22Rv1 (cell line): Measurements from ENCODE around the gene ANGPTL4.

Experiments used
- H3K27ac ChIP-seq: fragments of 450-650 bp; 2 replicates; pipeline ENCODE4 v1.5.1; 2017
- ZFX ChIP-seq: fragments of 450-650 bp; IDR thresholded peaks from 2 replicates; pipeline ENCODE4 v1.6.1; 2017; ENCODE audit warnings: antibody characterized with exemption, borderline replicate concordance
- TF ChIP-seq, protein P1 (sequence below): fragments of 450-650 bp; IDR thresholded peaks from 2 replicates; pipeline ENCODE4 v1.5.1; 2017; ENCODE audit warnings: mild to moderate bottlenecking

ANGPTL4 gene

DNA sequence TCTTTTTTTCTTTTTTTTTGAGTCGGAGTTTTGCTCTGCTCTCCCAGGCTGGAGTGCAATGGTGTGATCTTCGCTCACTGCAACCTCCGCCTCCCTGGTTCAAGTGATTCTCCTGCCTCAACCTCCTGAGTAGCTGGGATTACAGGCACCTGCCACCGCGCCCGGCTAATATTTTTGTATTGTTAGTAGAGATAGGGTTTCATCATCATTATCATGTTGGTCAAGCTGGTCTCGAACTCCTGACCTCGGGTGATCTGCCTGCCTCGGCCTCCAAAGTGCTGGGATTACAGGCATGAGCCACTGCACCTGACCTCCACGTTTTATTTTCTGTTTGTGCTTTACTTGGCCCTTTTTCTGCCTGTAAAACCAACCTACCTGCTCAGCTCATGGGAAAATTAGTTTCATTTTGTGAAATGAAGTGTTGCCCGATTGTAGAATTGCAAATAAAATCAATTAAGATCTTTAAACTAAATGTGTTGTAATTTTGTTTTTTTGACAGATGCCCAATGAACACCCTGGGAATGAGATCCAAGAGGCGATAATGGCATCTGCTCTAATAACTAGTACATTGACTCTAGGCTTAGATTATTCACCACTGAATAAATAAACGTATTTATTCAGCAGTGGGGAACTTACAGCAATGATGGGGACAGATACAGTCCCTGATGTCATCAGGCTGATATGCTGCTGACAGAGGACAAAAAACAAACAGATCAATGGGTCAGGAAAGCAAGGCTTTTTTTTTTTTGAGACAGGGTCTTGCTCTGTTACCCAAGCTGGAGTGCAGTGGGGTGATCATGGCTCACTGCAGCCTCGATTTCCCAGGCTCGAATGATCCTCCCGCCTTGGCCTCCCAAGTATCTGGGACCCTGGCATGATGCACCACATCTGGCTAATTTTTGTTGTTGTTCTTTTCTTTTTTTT, 24.0 kb downstream of the ANGPTL4 start:
- peak overlapping the region; percentile 99 for H3K27ac ChIP-seq
- TF ChIP-seq, protein P1, sequence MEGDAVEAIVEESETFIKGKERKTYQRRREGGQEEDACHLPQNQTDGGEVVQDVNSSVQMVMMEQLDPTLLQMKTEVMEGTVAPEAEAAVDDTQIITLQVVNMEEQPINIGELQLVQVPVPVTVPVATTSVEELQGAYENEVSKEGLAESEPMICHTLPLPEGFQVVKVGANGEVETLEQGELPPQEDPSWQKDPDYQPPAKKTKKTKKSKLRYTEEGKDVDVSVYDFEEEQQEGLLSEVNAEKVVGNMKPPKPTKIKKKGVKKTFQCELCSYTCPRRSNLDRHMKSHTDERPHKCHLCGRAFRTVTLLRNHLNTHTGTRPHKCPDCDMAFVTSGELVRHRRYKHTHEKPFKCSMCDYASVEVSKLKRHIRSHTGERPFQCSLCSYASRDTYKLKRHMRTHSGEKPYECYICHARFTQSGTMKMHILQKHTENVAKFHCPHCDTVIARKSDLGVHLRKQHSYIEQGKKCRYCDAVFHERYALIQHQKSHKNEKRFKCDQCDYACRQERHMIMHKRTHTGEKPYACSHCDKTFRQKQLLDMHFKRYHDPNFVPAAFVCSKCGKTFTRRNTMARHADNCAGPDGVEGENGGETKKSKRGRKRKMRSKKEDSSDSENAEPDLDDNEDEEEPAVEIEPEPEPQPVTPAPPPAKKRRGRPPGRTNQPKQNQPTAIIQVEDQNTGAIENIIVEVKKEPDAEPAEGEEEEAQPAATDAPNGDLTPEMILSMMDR, result no peak
- TF ChIP-seq ZFX, result no peak

DNA sequence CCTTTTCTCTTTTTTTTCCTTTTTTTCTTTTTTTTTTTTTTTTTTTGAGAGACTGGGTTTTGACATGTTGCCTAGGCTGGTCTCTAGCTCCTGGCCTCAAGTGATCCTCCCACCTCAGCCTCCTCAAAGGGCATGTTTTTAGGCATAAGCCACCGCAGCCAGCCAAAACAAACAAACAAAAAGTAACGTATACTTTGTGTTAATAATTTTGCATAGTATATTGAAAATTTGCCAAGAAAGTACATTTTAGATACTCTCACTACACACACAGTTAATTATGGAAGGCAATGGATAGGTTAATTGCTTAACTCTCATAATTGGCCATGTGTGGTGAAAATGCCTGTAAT, 24.6 kb downstream of the ANGPTL4 start:
- TF ChIP-seq, protein P1, result no peak
- TF ChIP-seq ZFX, result no peak
- H3K27ac ChIP-seq, result peak overlapping the region; percentile 99

DNA sequence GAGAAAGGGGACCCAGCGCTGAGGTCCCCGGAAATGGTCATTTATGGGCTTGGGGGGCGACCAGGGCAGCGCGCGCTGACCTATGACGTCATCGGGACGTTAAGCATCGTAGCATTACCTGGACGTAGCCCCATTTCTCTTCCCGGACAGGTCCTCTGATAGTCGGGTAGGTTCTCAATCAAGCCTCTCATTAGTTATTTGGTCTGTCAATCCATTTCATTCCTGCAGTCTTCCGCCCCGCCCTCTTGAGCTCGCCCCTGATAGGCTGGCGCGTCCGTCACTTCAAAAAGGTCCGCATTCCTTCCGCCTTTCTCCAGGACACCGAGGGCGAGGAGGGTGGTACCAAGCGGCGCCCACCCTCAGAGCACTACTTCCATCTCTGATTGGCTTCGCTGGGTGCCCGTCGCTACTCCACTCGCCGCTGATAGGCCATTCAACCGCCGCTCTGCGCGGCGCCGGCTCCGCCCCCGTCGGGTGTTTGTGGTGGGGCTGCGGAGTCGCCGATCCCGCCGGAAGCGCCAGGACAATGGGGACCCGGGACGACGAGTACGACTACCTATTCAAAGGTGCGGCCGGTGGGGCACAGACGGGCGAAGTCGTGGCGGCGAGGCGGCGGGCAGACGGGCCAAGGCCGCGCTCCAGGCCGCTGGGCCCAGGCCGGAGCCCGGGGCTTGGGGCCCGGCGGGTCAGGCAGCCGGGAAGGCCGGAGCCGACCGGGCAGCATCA, 26.1 kb downstream of the ANGPTL4 start, which contains the start of gene RAB11B:
Gene RAB11B (plus strand): TSS at position 470 of the 726 bp plus-strand sequence. CDS start 57 bp downstream, at position 527.
- peak within 1 kb of the TSS; percentile 99 for H3K27ac ChIP-seq
- TF ChIP-seq, protein P1, result no peak
- no peak for TF ChIP-seq ZFX

DNA sequence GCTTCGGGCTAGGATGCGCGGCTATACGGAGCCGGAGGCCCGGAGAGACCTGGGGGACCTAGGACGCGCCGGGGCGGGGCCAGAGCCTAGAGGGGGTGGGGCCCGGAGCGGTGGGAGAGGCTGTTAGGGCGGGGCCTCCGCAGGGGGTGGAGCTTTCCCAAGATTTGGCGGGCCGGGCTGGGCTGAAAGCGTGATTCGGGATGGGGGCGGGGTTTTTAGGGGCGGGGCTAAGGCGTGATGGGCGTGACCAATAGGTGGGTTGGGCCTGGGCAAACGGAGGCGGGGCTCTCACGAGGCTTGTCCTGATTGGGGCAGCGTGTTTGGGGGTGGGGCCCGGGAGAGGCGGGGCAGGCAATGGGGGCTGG, 26.6 kb downstream of the ANGPTL4 start:
- H3K27ac ChIP-seq, result peak overlapping the region; percentile 99

DNA sequence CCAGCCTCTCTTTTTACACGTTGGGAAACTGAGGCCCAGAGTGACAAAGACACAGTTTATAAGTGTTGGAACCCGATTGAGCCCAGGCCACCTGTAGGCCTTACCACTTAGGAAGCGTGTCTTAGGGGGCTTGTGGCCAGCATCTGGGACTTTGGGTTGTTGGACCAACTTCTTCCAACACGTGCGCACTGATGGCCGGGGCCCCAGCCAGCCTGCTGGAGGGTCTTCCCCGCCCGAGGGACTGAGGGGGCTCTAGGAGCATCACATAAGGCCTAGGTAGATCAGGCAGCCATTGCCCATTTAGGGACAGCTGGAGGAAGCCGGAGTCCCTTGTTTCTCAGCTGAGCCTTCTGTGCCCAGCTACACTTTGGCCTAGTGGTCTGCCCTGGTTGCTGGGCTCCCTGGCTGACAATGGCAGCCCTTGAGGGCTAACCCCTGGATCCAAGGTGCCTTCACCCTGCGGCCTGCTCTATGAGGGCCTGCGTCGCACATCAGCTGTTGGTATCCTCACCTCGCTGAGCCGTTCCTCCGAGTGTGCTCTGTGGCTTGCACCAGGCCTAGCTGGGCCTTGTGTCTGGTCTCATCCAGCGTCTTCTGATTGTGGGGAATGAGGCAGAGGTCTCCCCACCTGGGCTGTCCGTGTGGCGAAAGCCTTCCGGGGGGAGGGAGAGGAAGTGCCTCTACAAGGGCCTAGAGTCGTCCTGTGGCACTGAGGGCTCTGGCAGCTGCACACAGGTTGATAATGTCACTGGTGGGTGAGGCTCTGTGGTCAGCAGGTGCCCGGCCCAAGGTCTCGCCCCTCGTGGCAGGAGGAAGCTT, 27.5 kb downstream of the ANGPTL4 start:
- H3K27ac ChIP-seq, result peak overlapping the region; percentile 99
- TF ChIP-seq, protein P1, result no peak
- no peak for TF ChIP-seq ZFX

More for the DNA sequence above, 26.6 kb downstream of the ANGPTL4 start:
- TF ChIP-seq, protein P1, result no peak
- TF ChIP-seq ZFX, result no peak

DNA sequence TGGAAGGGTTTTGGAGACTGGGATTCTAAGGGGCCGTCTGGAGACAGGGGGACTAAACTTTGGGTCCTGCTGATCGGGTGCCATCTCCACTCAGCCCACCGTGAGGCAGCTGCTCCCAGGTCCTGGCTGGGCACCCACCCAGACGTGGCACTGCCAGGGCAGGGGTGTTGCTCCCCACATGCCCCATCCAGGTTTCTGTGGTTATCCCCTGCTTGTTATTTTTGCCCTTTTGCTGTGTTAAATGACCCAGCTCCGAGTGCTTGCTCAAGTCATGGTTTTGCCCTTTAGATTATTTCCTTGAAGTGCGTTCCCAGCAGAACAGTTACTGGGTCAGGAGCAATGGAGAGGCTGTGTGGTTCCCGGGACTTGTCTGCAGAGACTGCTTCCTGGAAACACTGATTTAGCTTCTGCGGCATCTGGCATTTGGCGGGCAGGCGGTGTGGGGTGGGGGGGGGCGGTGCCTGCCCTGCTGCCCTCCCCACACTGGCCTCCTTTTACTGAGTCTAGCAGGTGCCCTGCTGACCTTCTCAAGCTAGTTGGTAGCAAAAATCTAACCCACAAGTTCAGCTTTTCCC, 28.1 kb downstream of the ANGPTL4 start:
- peak overlapping the region; percentile 99 for H3K27ac ChIP-seq
- TF ChIP-seq, protein P1, result no peak
- no peak for TF ChIP-seq ZFX
